Islet of Langerhans (tissue), 1 donor: ENCODE measurements around the gene CFAP61.
"Not testable (repeated sequence)": the region's sequence is repeated elsewhere in the genome, so short reads cannot be mapped to it uniquely, and the experiment has no call there.

Experiments used
- FAIRE-seq: peaks from one replicate; lab custom pipeline; 2011; peaks lifted over from hg19 to GRCh38; lab: Jason Lieb, UNC

Gene CFAP61

DNA sequence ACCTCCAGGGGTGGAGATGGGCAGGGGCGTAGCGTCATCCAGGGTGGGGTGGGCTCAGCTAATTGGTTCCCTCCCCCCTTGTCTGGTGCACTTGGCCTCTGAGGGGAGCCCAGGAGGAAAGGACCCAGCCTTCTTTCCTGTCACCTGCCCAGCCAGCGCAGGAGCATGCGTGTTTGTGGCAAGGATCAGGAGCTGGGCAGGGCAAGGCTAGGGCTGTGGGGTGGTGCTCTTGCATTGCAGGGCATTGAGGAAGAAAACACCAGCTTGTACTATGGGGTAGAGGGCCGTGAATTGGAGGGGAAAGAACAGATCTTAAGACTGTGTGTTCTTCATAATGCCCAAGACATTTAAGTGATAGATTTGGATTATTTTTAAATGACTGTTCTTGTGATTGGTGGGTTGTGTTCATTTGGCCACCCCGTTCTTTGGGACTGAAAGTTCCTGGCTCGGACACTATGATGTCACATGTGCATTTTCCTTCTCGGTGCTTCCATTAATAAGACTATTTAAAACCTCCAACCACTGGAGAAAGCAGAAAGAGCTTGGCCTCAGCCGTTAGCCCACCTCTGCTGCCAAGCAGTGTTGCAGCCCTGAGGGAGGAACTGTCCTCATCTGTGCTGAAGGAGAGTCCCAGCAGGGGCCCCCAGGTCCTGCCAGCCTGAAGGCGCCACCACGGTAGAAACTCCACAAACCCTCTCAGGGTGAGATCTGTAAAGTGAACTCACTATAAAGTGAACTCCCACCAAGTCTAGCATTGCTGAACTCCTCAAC is 179.4 kb downstream of the CFAP61 start:
- FAIRE-seq: no peak

DNA sequence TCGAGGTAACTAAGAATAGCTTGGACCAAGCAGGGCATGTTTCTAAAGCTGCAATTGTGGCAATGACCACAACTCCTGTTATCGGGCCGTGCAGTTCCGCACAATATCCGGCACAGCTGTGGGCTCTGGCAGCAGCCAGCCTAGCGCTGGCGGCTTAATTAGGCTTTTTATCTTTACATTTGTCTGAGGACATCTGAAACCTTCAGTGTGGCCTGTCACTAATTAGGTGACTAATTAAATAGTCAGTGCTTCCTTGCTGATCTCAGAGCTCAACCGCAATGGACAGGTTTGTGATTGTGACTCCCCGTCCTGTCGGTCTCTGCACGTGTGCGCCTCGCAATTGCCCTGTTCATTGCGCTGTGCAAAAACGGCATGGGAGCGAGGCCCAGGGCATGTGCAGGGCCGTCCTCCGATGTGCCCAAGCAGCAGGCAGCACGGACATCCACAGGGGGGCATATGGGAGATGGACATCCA is 180.7 kb downstream of the CFAP61 start:
- FAIRE-seq: no peak

- FAIRE-seq: no peak
Observed at GRCh38 chr20:20235681-20236080, 183.3 kb downstream of the CFAP61 start.

- no peak for FAIRE-seq
Observed at GRCh38 chr20:20237093-20237959, 185.0 kb downstream of the CFAP61 start.

GRCh38 chr20:20241976-20242375 is 189.6 kb downstream of the CFAP61 start:
- no peak for FAIRE-seq

- FAIRE-seq: not testable (repeated sequence)
Observed at GRCh38 chr20:20244384-20244783, 192.1 kb downstream of the CFAP61 start.

GRCh38 chr20:20246996-20247633 is 194.8 kb downstream of the CFAP61 start:
- FAIRE-seq: no peak

DNA sequence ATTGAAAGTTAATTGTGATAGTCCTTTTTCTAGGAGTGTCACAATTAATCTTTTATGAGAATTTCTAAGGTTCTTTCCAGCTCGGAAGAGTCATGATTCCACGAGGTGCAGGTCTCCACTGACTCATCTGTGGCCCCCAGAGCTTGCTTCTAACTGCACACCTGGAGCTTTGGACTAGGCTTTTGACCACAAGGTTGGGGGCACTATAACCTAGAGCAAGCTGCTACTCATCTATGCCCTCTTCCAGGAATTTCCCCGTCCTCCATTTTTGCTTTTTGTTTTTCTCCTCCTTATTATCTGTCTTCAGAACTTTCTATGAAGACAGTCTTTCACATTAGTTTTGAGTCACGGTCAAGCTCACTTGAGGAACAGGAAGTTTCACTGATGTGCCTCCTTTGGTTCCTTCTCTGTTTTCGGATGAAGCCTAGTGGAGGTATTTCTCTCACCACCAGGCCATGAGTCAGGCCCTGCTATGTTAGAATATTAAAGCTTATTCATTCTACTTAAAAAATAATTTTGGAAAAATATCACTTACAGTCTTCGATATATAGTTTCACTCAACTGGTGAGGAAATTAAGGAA is 196.4 kb downstream of the CFAP61 start:
- FAIRE-seq: no peak

- no peak for FAIRE-seq
Observed at GRCh38 chr20:20251317-20251716, 199.0 kb downstream of the CFAP61 start.

GRCh38 chr20:20251836-20252235 is 199.5 kb downstream of the CFAP61 start:
- no peak for FAIRE-seq

GRCh38 chr20:20253039-20253743 is 200.9 kb downstream of the CFAP61 start:
- FAIRE-seq: no peak

- FAIRE-seq: no peak
Observed at GRCh38 chr20:20253744-20254330, 201.5 kb downstream of the CFAP61 start.

GRCh38 chr20:20255099-20255498 is 202.8 kb downstream of the CFAP61 start:
- FAIRE-seq: no peak

GRCh38 chr20:20259533-20259932 is 207.2 kb downstream of the CFAP61 start:
- FAIRE-seq: no peak

- FAIRE-seq: no peak
Observed at GRCh38 chr20:20261159-20261558, 208.8 kb downstream of the CFAP61 start.

DNA sequence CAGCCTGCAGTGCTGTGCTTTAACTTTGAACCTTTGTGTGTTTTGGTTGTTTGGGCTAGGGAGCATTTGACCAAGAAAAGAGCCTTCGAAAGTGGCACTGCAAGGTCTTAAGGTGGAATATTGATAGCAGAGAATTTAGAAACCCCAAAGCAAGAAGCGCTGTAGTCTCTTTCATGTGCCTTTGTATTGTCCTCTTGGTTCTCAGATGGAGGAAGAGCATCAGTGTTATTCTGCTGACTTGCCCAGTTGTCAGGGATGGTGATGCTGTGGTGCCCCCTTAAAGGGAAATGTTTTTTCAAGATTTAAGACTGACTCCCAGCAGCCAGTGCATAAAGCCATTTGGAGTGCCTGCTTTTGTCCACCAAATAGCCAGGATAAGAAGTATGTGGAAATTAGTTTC is 212.9 kb downstream of the CFAP61 start:
- no peak for FAIRE-seq

DNA sequence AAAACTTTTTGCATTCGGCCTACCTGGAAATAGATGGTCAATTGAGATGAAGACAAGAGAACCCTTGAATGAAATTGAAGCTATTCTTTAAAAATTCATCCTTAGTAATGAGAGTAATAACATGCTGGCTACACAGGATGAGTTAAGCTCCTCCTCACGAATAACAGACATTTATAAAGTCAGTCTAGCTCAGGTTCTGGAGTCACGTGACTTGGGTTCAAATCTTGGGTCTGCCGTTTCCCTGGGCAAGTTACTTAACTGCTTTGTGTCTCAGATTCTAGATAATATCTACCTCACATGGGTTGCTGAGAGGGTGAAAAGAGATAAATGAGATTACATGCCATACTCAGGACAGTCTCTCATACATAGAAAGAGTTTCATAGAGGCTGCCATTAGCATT is 214.2 kb downstream of the CFAP61 start:
- no peak for FAIRE-seq

DNA sequence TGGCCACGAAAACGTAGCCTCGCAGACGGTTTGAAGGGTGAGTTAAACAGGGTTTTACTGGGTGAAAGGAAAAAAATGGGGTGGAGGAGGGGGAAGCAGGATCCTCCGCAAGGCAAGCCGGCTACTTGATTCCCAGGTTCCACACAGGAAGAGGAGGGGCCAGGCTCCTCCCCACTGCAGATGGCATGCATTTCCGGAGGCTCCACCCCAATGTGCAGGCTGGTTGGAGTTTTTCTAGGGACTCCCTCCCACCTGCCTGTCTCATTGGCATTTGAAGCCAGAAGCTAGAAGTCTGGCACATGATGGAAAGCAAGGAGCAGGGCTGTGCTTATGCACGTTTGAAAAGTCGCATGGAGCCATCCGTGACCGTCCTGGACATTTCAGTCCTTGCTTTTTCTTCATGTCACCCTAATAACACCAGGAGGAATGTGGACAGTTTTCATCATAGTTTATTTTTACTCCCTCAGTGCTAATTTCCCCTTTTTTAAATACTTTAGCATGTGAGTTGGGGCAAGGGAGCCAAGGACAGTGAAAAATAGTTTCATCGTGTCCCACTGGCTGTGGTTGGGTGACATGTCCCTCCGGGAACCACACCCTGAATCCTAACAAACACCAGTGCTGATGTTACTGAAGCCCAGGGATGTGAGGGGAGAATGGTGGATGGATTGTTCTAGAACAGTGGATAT is 215.5 kb downstream of the CFAP61 start:
- FAIRE-seq: no peak

DNA sequence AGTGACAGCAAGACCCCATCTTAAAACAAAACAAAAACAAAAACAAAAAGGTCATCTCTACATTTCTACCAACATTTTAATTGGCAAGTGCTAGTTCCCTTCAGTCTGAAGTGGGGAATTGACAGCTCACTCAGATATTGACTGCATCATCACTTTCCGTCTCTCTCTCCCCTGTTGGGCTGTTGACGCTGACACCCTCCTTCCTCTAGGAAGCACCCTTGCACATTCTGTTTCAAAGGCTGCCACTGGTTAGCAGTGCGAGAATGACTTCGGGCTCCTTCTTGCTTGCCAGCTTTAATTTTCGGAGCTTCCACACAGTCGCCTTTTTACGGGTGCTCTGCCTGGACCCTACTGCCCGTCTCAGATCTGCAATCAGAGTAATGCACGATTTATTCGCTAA is 218.9 kb downstream of the CFAP61 start:
- FAIRE-seq: no peak

GRCh38 chr20:20272686-20273085 is 220.4 kb downstream of the CFAP61 start:
- FAIRE-seq: no peak

DNA sequence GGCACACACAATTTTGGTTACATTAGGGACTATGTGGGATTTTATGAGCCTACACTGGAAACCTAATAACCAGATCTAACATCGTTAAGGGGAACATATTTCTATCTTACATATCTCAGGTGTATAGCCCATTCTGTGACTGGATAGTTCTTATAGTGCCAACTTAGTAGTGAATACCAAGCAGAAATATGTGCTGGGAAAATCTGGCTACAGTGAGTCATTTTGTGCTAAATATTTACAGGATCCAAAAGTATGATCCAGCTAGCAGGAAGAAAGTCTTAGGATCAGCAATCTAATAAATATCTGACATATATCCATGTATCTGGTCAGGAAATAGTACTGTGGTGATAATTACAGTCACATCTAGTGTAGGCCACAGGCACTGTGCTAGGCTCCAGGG is 221.0 kb downstream of the CFAP61 start:
- FAIRE-seq: no peak
